RWPE2 (cell line): ENCODE data around the gene SLC12A3.

Experiments
- ATAC-seq: fragments of 200-7000 bp; cut with Tn5 transposase; 3 replicates; pipeline ENCODE4 v1.9.1; 2021; ENCODE audit warnings: low read depth
- DNase-seq: peaks from one replicate; pipeline ENCODE4 v3.0.0-alpha.2; 2020; ENCODE audit warnings: low spot score
- H3K27ac ChIP-seq: fragments of 450-650 bp; 2 replicates; pipeline ENCODE4 v1.5.1; 2017; ENCODE audit warnings: mild to moderate bottlenecking; ENCODE audit not compliant: poor library complexity, severe bottlenecking
- H3K27me3 ChIP-seq: fragments of 250-450 bp; sonication (Bioruptor Pico); 2 replicates; pipeline ENCODE4 v1.5.1; 2021; ENCODE audit warnings: mild to moderate bottlenecking, moderate library complexity; ENCODE audit not compliant: insufficient read depth, poor library complexity, severe bottlenecking
- H3K36me3 ChIP-seq: fragments of 250-450 bp; sonication (Bioruptor Pico); 2 replicates; pipeline ENCODE4 v1.5.1; 2020; ENCODE audit warnings: low read depth, mild to moderate bottlenecking, moderate library complexity
- H3K4me1 ChIP-seq: fragments of 250-450 bp; sonication (Bioruptor Pico); 2 replicates; pipeline ENCODE4 v1.5.1; 2021; ENCODE audit warnings: mild to moderate bottlenecking, moderate library complexity; ENCODE audit not compliant: insufficient read depth, poor library complexity, severe bottlenecking
- H3K4me3 ChIP-seq: fragments of 250-450 bp; sonication (Bioruptor Pico); 2 replicates; pipeline ENCODE4 v1.5.1; 2021; ENCODE audit warnings: mild to moderate bottlenecking, moderate library complexity; ENCODE audit not compliant: severe bottlenecking
- H3K9me3 ChIP-seq: fragments of 250-450 bp; sonication (Bioruptor Pico); 2 replicates; pipeline ENCODE4 v1.5.1; 2021; ENCODE audit warnings: mild to moderate bottlenecking, moderate library complexity; ENCODE audit not compliant: severe bottlenecking
- CTCF ChIP-seq: fragments of 450-650 bp; IDR thresholded peaks from one replicate; pipeline ENCODE4 v1.5.1; 2017; ENCODE audit warnings: mild to moderate bottlenecking, moderate library complexity; ENCODE audit not compliant: poor library complexity, severe bottlenecking

Gene SLC12A3

DNA sequence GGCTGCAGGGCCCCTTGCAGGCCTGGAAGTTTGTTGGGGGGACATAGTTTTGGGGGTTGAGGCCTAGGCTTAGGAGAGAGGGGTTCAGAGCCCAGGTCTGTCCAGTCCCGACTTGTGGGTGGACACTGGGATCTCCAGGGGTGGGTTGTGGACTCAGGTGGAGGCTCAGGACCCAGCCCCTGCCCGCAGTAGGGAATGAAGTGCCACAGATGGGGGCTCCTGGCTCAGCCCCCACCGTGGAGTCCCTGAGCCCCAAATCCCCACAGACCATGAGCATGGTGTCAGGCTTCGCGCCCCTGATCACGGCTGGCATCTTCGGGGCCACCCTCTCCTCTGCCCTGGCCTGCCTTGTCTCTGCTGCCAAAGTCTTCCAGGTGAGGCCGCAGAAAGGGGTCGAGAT is 14.3 kb downstream of the SLC12A3 start:
- TF ChIP-seq CTCF, result no peak
- Histone ChIP-seq H3K27me3 (no peaks in the 10 kb centered on the region), H3K4me3 (no peak overlapping the region), H3K36me3 (no peaks in the 10 kb centered on the region), H3K9me3 (no peaks in the 10 kb centered on the region), H3K27ac (no peak overlapping the region), H3K4me1 (no peaks in the 10 kb centered on the region)
- no peak for DNase-seq
- ATAC-seq, result no peak

DNA sequence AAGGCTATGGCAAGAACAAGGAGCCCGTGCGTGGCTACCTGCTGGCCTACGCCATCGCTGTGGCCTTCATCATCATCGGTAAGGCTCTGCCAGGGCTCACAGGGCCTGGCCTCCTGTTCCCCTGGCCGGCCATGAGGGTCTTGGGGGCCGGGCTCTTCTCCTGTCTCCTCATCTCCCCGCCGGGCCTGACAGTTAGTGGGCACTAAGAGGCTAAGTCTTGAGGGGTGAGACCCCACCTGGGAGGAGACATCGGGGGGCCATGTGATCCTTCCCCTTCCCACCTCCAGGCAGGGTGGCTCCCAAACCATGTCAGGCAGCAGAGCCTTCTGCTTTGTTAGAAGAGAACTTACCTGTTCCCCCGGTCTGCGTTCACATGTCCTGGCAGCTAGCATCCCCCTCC is 15.2 kb downstream of the SLC12A3 start:
- no peak overlapping the region for H3K27ac ChIP-seq
- H3K4me1 ChIP-seq, result no peaks in the 10 kb centered on the region
- no peaks in the 10 kb centered on the region for H3K9me3 ChIP-seq
- ATAC-seq (no peak), DNase-seq (no peak)
- H3K36me3 ChIP-seq, result no peaks in the 10 kb centered on the region
- no peaks in the 10 kb centered on the region for H3K27me3 ChIP-seq
- no peak for TF ChIP-seq CTCF
- no peak overlapping the region for H3K4me3 ChIP-seq

GRCh38 chr16:56880685-56881084 is 15.7 kb downstream of the SLC12A3 start:
- H3K4me1 ChIP-seq, result no peaks in the 10 kb centered on the region
- TF ChIP-seq CTCF, result no peak
- no peaks in the 10 kb centered on the region for H3K27me3 ChIP-seq
- no peak overlapping the region for H3K4me3 ChIP-seq
- no peaks in the 10 kb centered on the region for H3K9me3 ChIP-seq
- ATAC-seq, result no peak
- no peak overlapping the region for H3K27ac ChIP-seq
- DNase-seq, result no peak
- no peaks in the 10 kb centered on the region for H3K36me3 ChIP-seq

DNA sequence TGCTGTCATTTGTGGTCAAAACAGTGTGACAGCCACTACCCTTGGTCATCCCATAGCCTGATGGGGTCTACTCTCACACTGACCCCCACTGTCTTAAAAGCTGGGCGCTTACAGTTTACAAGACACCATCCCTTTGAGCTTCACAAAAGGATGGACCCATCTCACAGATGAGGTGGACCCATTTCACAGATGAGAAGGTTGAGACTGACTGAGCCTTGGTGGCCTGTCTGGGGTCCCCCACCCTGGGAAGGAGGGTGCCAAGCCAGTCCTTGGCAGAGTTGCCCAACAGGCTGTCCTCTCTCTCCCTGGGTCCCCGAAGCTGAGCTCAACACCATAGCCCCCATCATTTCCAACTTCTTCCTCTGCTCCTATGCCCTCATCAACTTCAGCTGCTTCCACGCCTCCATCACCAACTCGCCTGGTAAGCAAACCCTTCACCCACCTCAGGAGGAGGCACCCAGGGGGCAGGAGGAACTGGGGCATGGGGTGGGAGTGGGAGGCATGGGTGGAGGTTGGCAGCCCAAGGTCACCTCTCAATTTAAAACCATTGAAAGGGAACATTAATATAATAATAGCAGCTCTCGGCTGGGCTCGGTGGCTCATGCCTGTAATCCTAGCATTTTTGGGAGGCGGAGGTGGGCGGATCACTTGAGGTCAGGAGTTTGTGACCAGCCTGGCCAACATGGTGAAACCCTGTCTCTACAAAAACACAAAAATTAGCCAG is 17.2 kb downstream of the SLC12A3 start:
- no peak for TF ChIP-seq CTCF

GRCh38 chr16:56883586-56883985 is 18.6 kb downstream of the SLC12A3 start:
- Histone ChIP-seq H3K9me3 (no peaks in the 10 kb centered on the region), H3K36me3 (no peaks in the 10 kb centered on the region), H3K27me3 (no peaks in the 10 kb centered on the region), H3K27ac (no peak overlapping the region), H3K4me1 (no peaks in the 10 kb centered on the region), H3K4me3 (no peak overlapping the region)
- no peak for TF ChIP-seq CTCF
- no peak for ATAC-seq
- no peak for DNase-seq

More for the DNA sequence above, 17.2 kb downstream of the SLC12A3 start:
- Histone ChIP-seq H3K9me3 (no peaks in the 10 kb centered on the region), H3K4me1 (no peaks in the 10 kb centered on the region), H3K27me3 (no peaks in the 10 kb centered on the region), H3K27ac (no peak overlapping the region), H3K4me3 (no peak overlapping the region), H3K36me3 (no peaks in the 10 kb centered on the region)
- ATAC-seq, result no peak
- DNase-seq, result no peak
